Measurements from ENCODE around the gene SOX3. TPM values are rescaled to one million over a fixed set of nuclear protein-coding genes. Genes with fewer than 3 reads are reported as not detected.

Gene SOX3
- total RNA-seq, 4 donors from 2014 or later: 0.63 TPM; not detected in 3

DNA sequence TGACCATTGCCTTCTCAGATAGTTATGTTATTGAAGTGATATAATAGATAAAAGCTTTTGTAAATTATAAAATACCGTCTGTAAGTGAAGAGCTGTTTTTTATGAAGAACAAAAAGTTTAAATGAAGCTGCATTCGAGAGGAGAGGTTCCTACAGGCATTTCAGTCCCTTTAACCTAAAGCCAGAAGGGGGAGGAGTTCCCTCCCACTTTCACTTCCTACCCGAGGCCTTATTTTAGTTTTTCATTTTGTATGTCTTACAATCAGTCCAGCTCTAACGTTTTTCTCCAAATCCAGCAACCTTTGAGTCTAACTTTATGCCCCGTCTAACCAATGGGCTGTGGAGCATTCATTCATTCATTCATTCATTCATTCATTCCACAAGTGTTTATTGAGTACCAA lies 16.5 kb upstream of the SOX3 start:
- Histone ChIP-seq H3K4me1 (no peaks in the 10 kb centered on the region), H3K9me3 (no peaks in the 10 kb centered on the region), H3K4me3 (replicated peaks in 1 of 3) (no peak overlapping the region), H3K27ac (no peak overlapping the region), H3K36me3 (no peaks in the 10 kb centered on the region), H3K27me3 (no peaks in the 10 kb centered on the region)
- 72% methylated on average over 5 of the region's 5 CpGs for WGBS, 2 donors
- DNase-seq: no peak
- no peak for TF ChIP-seq POLR2A (IDR thresholded peaks at IDR 0.05)
- TF ChIP-seq, protein P1, sequence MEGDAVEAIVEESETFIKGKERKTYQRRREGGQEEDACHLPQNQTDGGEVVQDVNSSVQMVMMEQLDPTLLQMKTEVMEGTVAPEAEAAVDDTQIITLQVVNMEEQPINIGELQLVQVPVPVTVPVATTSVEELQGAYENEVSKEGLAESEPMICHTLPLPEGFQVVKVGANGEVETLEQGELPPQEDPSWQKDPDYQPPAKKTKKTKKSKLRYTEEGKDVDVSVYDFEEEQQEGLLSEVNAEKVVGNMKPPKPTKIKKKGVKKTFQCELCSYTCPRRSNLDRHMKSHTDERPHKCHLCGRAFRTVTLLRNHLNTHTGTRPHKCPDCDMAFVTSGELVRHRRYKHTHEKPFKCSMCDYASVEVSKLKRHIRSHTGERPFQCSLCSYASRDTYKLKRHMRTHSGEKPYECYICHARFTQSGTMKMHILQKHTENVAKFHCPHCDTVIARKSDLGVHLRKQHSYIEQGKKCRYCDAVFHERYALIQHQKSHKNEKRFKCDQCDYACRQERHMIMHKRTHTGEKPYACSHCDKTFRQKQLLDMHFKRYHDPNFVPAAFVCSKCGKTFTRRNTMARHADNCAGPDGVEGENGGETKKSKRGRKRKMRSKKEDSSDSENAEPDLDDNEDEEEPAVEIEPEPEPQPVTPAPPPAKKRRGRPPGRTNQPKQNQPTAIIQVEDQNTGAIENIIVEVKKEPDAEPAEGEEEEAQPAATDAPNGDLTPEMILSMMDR (IDR thresholded peaks at IDR 0.05): no peak
- intact Hi-C loops (cut with DNase I): no loop called here

DNA sequence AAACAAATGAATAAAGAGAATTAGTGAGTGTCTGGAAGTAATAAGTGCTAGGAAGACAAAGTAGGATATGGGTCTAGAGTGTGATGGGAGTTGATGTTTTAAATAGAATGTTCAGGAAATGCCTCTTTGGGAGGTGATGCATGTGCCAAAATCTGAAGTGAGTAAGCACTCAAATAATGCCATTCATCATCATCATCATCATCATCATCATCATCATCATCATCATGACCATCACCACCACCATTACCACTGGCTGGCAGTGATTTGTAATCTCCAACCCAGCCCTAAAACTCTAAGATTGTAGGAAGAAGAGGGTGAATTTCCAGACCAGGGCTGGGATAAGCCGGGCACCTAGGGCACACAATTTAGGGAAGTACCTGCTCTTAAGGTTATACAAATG lies 9.7 kb upstream of the SOX3 start:
- 90 to 92% methylated on average over 1 of the region's 1 CpG for WGBS, 2 donors
- DNase-seq: no peak
- intact Hi-C loops (cut with DNase I): no loop called here
- Histone ChIP-seq H3K9me3 (no peaks in the 10 kb centered on the region), H3K27me3 (peaks cover 18% of the 10 kb centered on the region), H3K4me1 (no peaks in the 10 kb centered on the region), H3K27ac (no peak overlapping the region), H3K36me3 (no peaks in the 10 kb centered on the region), H3K4me3 (replicated peaks in 1 of 3) (no peak overlapping the region)
- TF ChIP-seq POLR2A (IDR thresholded peaks at IDR 0.05): no peak
- TF ChIP-seq, protein P1 (IDR thresholded peaks at IDR 0.05): no peak

DNA sequence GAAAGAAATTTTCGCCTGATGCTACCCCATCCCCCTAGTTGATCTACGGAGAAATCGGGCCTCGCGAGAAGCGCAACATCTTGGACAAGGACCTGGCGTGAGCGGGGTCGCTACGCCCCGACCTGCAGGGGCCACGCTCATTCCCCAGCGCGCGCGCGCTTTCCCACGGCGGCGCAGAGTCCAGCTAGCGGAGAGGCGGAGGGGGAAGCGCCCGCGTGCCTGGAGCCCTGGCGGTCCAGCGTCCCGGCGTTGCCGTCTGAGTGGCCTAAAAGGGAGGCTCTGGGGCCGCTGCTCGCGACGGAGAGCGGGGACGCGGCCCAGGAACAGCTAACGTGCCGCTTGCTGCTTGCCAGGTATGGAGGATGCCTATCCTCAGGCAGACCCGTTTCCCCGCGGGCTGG lies 6.0 kb upstream of the SOX3 start:
- TF ChIP-seq POLR2A (IDR thresholded peaks at IDR 0.05): no peak
- TF ChIP-seq, protein P1 (IDR thresholded peaks at IDR 0.05): no peak
- intact Hi-C loops (cut with DNase I): no loop called here
- H3K4me1 ChIP-seq: peaks cover 0 to 14% of the 10 kb centered on the region in 2 donors
- H3K36me3 ChIP-seq: no peaks in the 10 kb centered on the region
- no peak overlapping the region for H3K4me3 ChIP-seq (replicated peaks in 1 of 3)
- 0% methylated on average over 1 to 7 of the region's 42 CpGs for WGBS, 2 donors
- H3K27ac ChIP-seq: no peak overlapping the region
- no peaks in the 10 kb centered on the region for H3K9me3 ChIP-seq
- H3K27me3 ChIP-seq: peaks cover 24% of the 10 kb centered on the region
- DNase-seq: no peak

DNA sequence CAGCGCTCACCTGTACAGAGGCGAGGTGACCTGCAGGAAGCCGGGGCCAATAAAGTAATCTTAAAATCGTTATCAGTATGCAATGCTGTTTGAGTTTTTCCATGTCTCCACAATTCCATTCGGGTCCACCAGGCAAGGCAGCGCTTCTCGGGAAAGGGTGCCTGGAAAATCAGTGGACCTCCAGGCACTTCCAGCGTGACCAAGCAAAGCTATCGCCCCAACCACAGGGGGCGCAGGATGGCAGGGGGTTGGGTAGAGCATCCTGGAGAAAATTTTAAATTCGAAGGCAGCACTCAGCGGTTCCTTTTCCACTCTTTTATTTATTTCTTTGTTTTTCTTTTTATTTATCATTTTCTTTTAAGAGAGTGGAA lies 5.4 kb upstream of the SOX3 start:
- no peak overlapping the region for H3K27ac ChIP-seq
- no peak for DNase-seq
- H3K4me3 ChIP-seq (replicated peaks in 1 of 3): no peak overlapping the region
- H3K9me3 ChIP-seq: no peaks in the 10 kb centered on the region
- H3K27me3 ChIP-seq: peaks cover 30% of the 10 kb centered on the region
- H3K36me3 ChIP-seq: no peaks in the 10 kb centered on the region
- intact Hi-C loops (cut with DNase I): no loop called here
- TF ChIP-seq, protein P1 (IDR thresholded peaks at IDR 0.05): no peak
- TF ChIP-seq POLR2A (IDR thresholded peaks at IDR 0.05): no peak
- H3K4me1 ChIP-seq: peaks cover 0 to 18% of the 10 kb centered on the region in 2 donors
- WGBS, 2 donors: 26 to 46% methylated on average over 8 to 9 of the region's 12 CpGs

DNA sequence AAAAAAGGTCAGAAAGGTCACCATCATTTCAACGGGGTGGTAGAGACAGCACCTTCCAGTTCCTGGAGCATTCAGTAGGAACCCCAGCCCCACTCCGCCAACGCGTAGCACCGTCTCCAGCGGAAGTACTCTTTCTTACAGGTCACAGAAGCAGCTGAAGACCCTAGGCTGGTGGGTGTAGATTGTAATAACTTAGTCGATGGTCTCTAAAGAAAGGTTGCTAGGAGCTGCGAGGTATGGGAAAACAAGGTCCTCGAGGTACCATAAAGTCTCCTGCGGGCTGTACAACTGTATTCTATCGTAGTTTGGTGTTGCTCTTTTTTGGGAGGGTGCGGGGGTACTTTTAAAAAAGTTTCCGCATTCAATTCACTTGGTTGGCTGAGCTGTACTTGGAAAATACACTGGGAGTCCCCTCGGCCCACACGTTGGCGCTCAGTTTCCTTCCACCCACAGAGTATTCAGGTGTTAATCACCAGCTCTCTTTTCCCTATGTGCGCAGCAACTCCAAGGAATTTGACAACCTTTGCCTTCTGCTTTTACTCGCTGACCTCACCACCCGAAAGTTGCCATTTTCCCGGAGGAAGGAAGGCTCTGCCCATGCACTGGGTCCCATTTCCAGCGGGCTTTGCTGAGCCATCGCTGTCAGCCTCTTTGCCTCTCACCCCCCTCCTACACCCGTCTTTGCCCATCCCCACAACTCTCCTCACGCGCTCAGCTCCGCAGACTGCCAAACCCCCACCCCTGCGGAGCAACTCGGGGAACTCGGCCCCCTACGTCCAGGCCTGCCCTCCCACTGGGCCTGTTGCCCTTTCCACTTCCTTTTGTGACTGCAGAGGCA lies 4.8 kb upstream of the SOX3 start:
- H3K4me1 ChIP-seq: peaks cover under 1 to 22% of the 10 kb centered on the region in 2 donors
- intact Hi-C loops (cut with DNase I): no loop called here
- no peaks in the 10 kb centered on the region for H3K9me3 ChIP-seq
- no peak for TF ChIP-seq POLR2A (IDR thresholded peaks at IDR 0.05)
- TF ChIP-seq, protein P1 (IDR thresholded peaks at IDR 0.05): no peak
- no peaks in the 10 kb centered on the region for H3K36me3 ChIP-seq
- peaks cover 34% of the 10 kb centered on the region for H3K27me3 ChIP-seq
- 35 to 62% methylated on average over 29 to 30 of the region's 30 CpGs for WGBS, 2 donors
- no peak overlapping the region for H3K27ac ChIP-seq
- no peak overlapping the region for H3K4me3 ChIP-seq (replicated peaks in 1 of 3)
- no peak for DNase-seq

Data from thyroid gland (tissue), 4 donors.